22Rv1 (cell line): Measurements from ENCODE around the gene CHST13.

ENCODE experiments used
- ZFX ChIP-seq: fragments of 450-650 bp; IDR thresholded peaks from 2 replicates; pipeline ENCODE4 v1.6.1; 2017; ENCODE audit warnings: antibody characterized with exemption, borderline replicate concordance
- TF ChIP-seq, protein P1 (sequence below): fragments of 450-650 bp; IDR thresholded peaks from 2 replicates; pipeline ENCODE4 v1.5.1; 2017; ENCODE audit warnings: mild to moderate bottlenecking

DNA sequence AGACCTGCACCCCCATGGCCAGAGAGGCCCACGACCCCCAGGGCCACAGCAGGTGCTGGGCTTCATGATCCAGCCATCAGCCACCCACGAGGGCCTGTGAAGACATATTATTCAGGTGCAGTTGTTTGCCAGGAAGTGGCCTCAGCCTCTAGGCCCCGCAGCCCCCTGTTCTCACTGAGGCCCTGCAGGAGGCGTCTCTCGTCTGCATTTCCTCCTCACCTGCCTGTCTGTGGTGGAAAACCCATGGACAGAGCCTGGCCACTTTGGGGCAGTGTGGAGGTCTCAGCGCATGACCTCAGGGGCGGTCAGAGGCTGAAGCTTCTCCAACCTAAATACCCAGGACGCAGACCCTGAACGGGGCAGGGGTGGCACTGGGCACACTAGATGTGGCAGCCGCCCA lies 25.0 kb upstream of the CHST13 start:
- TF ChIP-seq, protein P1, sequence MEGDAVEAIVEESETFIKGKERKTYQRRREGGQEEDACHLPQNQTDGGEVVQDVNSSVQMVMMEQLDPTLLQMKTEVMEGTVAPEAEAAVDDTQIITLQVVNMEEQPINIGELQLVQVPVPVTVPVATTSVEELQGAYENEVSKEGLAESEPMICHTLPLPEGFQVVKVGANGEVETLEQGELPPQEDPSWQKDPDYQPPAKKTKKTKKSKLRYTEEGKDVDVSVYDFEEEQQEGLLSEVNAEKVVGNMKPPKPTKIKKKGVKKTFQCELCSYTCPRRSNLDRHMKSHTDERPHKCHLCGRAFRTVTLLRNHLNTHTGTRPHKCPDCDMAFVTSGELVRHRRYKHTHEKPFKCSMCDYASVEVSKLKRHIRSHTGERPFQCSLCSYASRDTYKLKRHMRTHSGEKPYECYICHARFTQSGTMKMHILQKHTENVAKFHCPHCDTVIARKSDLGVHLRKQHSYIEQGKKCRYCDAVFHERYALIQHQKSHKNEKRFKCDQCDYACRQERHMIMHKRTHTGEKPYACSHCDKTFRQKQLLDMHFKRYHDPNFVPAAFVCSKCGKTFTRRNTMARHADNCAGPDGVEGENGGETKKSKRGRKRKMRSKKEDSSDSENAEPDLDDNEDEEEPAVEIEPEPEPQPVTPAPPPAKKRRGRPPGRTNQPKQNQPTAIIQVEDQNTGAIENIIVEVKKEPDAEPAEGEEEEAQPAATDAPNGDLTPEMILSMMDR, result no peak
- TF ChIP-seq ZFX, result no peak
